Heart left ventricle (tissue), 13 donors: Measurements from ENCODE around the gene SLAIN1.

Experiments used
- CTCF ChIP-seq, 12 donors: fragments of 200-600 bp; sonication (generic) in 4 of 12; IDR thresholded peaks; one replicate each; pipeline versions ENCODE4 v1.5.0 to v1.8.0; 2018 to 2022; ENCODE audit warnings: antibody characterized with exemption in 12 of 12, mild to moderate bottlenecking in 5 of 12
- POLR2A ChIP-seq, 2 donors: fragments of 450-650 bp; IDR thresholded peaks; one replicate each; pipeline ENCODE4 v1.6.1; 2017; ENCODE audit warnings: antibody characterized with exemption in 2 of 2, mild to moderate bottlenecking in 2 of 2, moderate library complexity in 2 of 2
- donor health status: ischemic (EF 13 %, LVEDD 7.1; RV severe dilation, severe dysfunction).
- donor health status: DM: no; HTN: yes; CAD: no.
- donor health status: DM: no; HTN: no; CAD: no.
- donor health status: ischemic (EF 25% LVEDD 6.9; RV normal size, moderate dysfunction).
- donor health status: ischemic (EF 25% LVEDD 5.7; RV mildly dilated, moderate dysfunction).
- donor health status: ischemic (EF 35%, LVEDD 5.7; RV mildly dilated, moderate dysfunction).
- donor health status: nonischemic (EF 11% LVEDD 7.7; RV severe dilation, severe dysfunction).
- donor health status: DM: yes; HTN: yes; CAD: no.
- donor health status: PGD.
- donor health status: ischemic (EF 29% LVEDD 5.4; RV normal size, mild dysfunction).
- donor health status: nonischemic (EF 23%, LVEDD 6.1; RV moderate dilation, normal function).

- no peak for TF ChIP-seq POLR2A (IDR thresholded peaks at IDR 0.05)
- no peak for TF ChIP-seq CTCF (IDR thresholded peaks at IDR 0.05)
These were observed 4.9 kb downstream of the SLAIN1 start for GRCh38 chr13:77702366-77702765.
